ENCODE data around the gene CYTH4. TPM values are rescaled to one million over a fixed set of nuclear protein-coding genes. Genes with fewer than 3 reads are reported as not detected.

The CYTH4 gene
- polyA plus RNA-seq, 4 donors = 2.4 to 4.9 (median 3.8) TPM

GRCh38 chr22:37269936-37270678 lies 12.2 kb upstream of the CYTH4 start:
- no peak for DNase-seq (ENCODE audit: low read depth in 4 of 4, low spot score in 2 of 4)

- DNase-seq (ENCODE audit: low read depth in 4 of 4, low spot score in 2 of 4) = no peak
Measured at GRCh38 chr22:37270928-37271650, 11.2 kb upstream of the CYTH4 start.

GRCh38 chr22:37273126-37273845 lies 9.0 kb upstream of the CYTH4 start:
- no peak for DNase-seq (ENCODE audit: low read depth in 4 of 4, low spot score in 2 of 4)

- DNase-seq (ENCODE audit: low read depth in 4 of 4, low spot score in 2 of 4) = no peak
Measured at GRCh38 chr22:37273846-37274225, 8.5 kb upstream of the CYTH4 start.

GRCh38 chr22:37274380-37274862 lies 7.9 kb upstream of the CYTH4 start:
- DNase-seq (ENCODE audit: low read depth in 4 of 4, low spot score in 2 of 4) = no peak

- DNase-seq (ENCODE audit: low read depth in 4 of 4, low spot score in 2 of 4) = no peak
Measured at GRCh38 chr22:37275134-37275533, 7.2 kb upstream of the CYTH4 start.

GRCh38 chr22:37275622-37276021 lies 6.7 kb upstream of the CYTH4 start:
- DNase-seq (ENCODE audit: low read depth in 4 of 4, low spot score in 2 of 4) = no peak

- no peak for DNase-seq (ENCODE audit: low read depth in 4 of 4, low spot score in 2 of 4)
Measured at GRCh38 chr22:37276776-37277175, 5.5 kb upstream of the CYTH4 start.

GRCh38 chr22:37277384-37277783 lies 4.9 kb upstream of the CYTH4 start:
- DNase-seq (ENCODE audit: low read depth in 4 of 4, low spot score in 2 of 4) = no peak

GRCh38 chr22:37278261-37278660 lies 4.0 kb upstream of the CYTH4 start:
- no peak for DNase-seq (ENCODE audit: low read depth in 4 of 4, low spot score in 2 of 4)

GRCh38 chr22:37279331-37280181 lies 2.8 kb upstream of the CYTH4 start:
- DNase-seq (ENCODE audit: low read depth in 4 of 4, low spot score in 2 of 4) = no peak

GRCh38 chr22:37280718-37281117 lies 1.6 kb upstream of the CYTH4 start:
- no peak for DNase-seq (ENCODE audit: low read depth in 4 of 4, low spot score in 2 of 4)

- no peak for DNase-seq (ENCODE audit: low read depth in 4 of 4, low spot score in 2 of 4)
Measured at GRCh38 chr22:37281195-37281594, 1.1 kb upstream of the CYTH4 start.

- no peak for DNase-seq (ENCODE audit: low read depth in 4 of 4, low spot score in 2 of 4)
Measured at GRCh38 chr22:37281646-37282384, 493 bp upstream of the CYTH4 start.

GRCh38 chr22:37283393-37283937 lies 1.2 kb downstream of the CYTH4 start:
- DNase-seq (ENCODE audit: low read depth in 4 of 4, low spot score in 2 of 4) = no peak

- no peak for DNase-seq (ENCODE audit: low read depth in 4 of 4, low spot score in 2 of 4)
Measured at GRCh38 chr22:37284126-37284804, 2.0 kb downstream of the CYTH4 start.

GRCh38 chr22:37284805-37285355 lies 2.6 kb downstream of the CYTH4 start:
- DNase-seq (ENCODE audit: low read depth in 4 of 4, low spot score in 2 of 4) = no peak

GRCh38 chr22:37285937-37286336 lies 3.6 kb downstream of the CYTH4 start:
- no peak for DNase-seq (ENCODE audit: low read depth in 4 of 4, low spot score in 2 of 4)

GRCh38 chr22:37287550-37287951 lies 5.2 kb downstream of the CYTH4 start:
- DNase-seq (ENCODE audit: low read depth in 4 of 4, low spot score in 2 of 4) = no peak

Measured in left renal cortex interstitium (tissue), 4 donors.